WTC11 (cell line): ENCODE measurements around the gene FAM53B. TPM values are rescaled to one million over a fixed set of nuclear protein-coding genes. Genes with fewer than 3 reads are reported as not detected.

Experiments used
- ATAC-seq: fragments of 200-7000 bp; cut with Tn5 transposase; 2 replicates; pipeline ENCODE4 v1.10.0; 2021; ENCODE audit warnings: mild to moderate bottlenecking, moderate library complexity
- CTCF ChIA-PET: fragments of 300-600 bp; sonication (Branson Sonifier 250); formaldehyde crosslinking; loops from one replicate; lab custom pipeline; 2021; ENCODE audit warnings: antibody characterized with exemption; lab: Charles Lee
- POLR2A ChIA-PET: fragments of 350-600 bp; sonication (Branson Sonifier 250); formaldehyde crosslinking; loops from one replicate; lab custom pipeline; 2021; ENCODE audit warnings: antibody characterized with exemption; lab: Charles Lee
- DNase-seq: peaks from one replicate; pipeline ENCODE4 v3.0.0; 2021; ENCODE audit warnings: low spot score
- H3K27ac Mint-ChIP-seq: 2 replicates; pipeline ENCODE4 v1.8.0; 2021; ENCODE audit warnings: mixed read lengths
- H3K27me3 Mint-ChIP-seq: 2 replicates; pipeline ENCODE4 v1.8.0; 2021; ENCODE audit warnings: low read depth, mild to moderate bottlenecking, moderate library complexity, mixed read lengths
- H3K36me3 Mint-ChIP-seq: 2 replicates; pipeline ENCODE4 v1.8.0; 2021; ENCODE audit warnings: mixed read lengths
- H3K4me1 Mint-ChIP-seq: 2 replicates; pipeline ENCODE4 v1.8.0; 2022; ENCODE audit warnings: mixed read lengths
- H3K4me3 Mint-ChIP-seq: 2 replicates; pipeline ENCODE4 v1.8.0; 2021; ENCODE audit warnings: mild to moderate bottlenecking, moderate library complexity, mixed read lengths
- H3K9me3 Mint-ChIP-seq: 2 replicates; pipeline ENCODE4 v1.8.0; 2021; ENCODE audit warnings: mixed read lengths
- CBFB ChIP-seq: sonication (generic); formaldehyde crosslinking; IDR thresholded peaks from 2 replicates; pipeline ENCODE4 v1.8.1; 2022; ENCODE audit warnings: mild to moderate bottlenecking, low read depth, missing genetic modification reagents
- ELF4 ChIP-seq: sonication (generic); formaldehyde crosslinking; IDR thresholded peaks from 2 replicates; pipeline ENCODE4 v1.8.1; 2022; ENCODE audit warnings: low read depth, mild to moderate bottlenecking, moderate library complexity, missing genetic modification reagents
- EMX1 ChIP-seq: fragments of 250-450 bp; sonication (Bioruptor Pico); IDR thresholded peaks from 2 replicates; pipeline ENCODE4 v1.8.0; 2021; ENCODE audit warnings: mild to moderate bottlenecking
- FOXK1 ChIP-seq: sonication (generic); formaldehyde crosslinking; IDR thresholded peaks from 2 replicates; pipeline ENCODE4 v1.8.0; 2022; ENCODE audit warnings: mild to moderate bottlenecking, moderate library complexity, missing genetic modification reagents
- GRHL2 ChIP-seq: fragments of 250-450 bp; sonication (Bioruptor Pico); IDR thresholded peaks from 2 replicates; pipeline ENCODE4 v1.8.0; 2022; ENCODE audit warnings: mild to moderate bottlenecking, moderate library complexity; ENCODE audit not compliant: insufficient replicate concordance, severe bottlenecking
- HMGA2 ChIP-seq: fragments of 250-450 bp; sonication (Bioruptor Pico); IDR thresholded peaks from 2 replicates; pipeline ENCODE4 v1.4.0; 2021; ENCODE audit warnings: mild to moderate bottlenecking, moderate library complexity
- JUN ChIP-seq: sonication (generic); formaldehyde crosslinking; IDR thresholded peaks from 2 replicates; pipeline ENCODE4 v1.8.0; 2023; ENCODE audit warnings: mild to moderate bottlenecking, missing genetic modification reagents
- MXD4 ChIP-seq: fragments of 250-450 bp; sonication (Bioruptor Pico); IDR thresholded peaks from 2 replicates; pipeline ENCODE4 v1.8.0; 2021; ENCODE audit warnings: mild to moderate bottlenecking, moderate library complexity, borderline replicate concordance
- NR2C2 ChIP-seq: sonication (generic); formaldehyde crosslinking; IDR thresholded peaks from 2 replicates; pipeline ENCODE4 v1.8.0; 2022; ENCODE audit warnings: mild to moderate bottlenecking, missing genetic modification reagents
- OVOL2 ChIP-seq: fragments of 250-450 bp; sonication (Bioruptor Pico); IDR thresholded peaks from 2 replicates; pipeline ENCODE4 v1.9.0; 2021; ENCODE audit warnings: mild to moderate bottlenecking, borderline replicate concordance
- RELA ChIP-seq: sonication (generic); formaldehyde crosslinking; IDR thresholded peaks from 2 replicates; pipeline ENCODE4 v1.8.1; 2022; ENCODE audit warnings: missing genetic modification reagents, mild to moderate bottlenecking, borderline replicate concordance
- ZBTB21 ChIP-seq: sonication (generic); formaldehyde crosslinking; IDR thresholded peaks from 2 replicates; pipeline ENCODE4 v1.8.1; 2023; ENCODE audit warnings: mild to moderate bottlenecking, missing genetic modification reagents, borderline replicate concordance
- ZNF219 ChIP-seq: sonication (generic); formaldehyde crosslinking; IDR thresholded peaks from 2 replicates; pipeline ENCODE4 v1.8.0; 2023; ENCODE audit warnings: missing genetic modification reagents, mild to moderate bottlenecking, borderline replicate concordance
- total RNA-seq: library from RNA; stranded (reverse); gene quantifications from 3 replicates; pipeline ENCODE4 v1.2.3, GENCODE V29; 2021
- TF ChIP-seq, protein P1 (sequence below): sonication (generic); formaldehyde crosslinking; IDR thresholded peaks from 2 replicates; pipeline ENCODE4 v1.8.1; 2023; ENCODE audit warnings: mild to moderate bottlenecking, missing genetic modification reagents, moderate library complexity
- TF ChIP-seq, protein P2 (sequence below): sonication (generic); formaldehyde crosslinking; conservative IDR thresholded peaks from 2 replicates; pipeline ENCODE4 v1.8.1; 2023; ENCODE audit warnings: mild to moderate bottlenecking, low read depth, missing genetic modification reagents, moderate library complexity
- TF ChIP-seq, protein P3 (sequence below): sonication (generic); formaldehyde crosslinking; IDR thresholded peaks from 2 replicates; pipeline ENCODE4 v1.8.0; 2022; ENCODE audit warnings: mild to moderate bottlenecking, missing genetic modification reagents
- TF ChIP-seq, protein P4 (sequence below): sonication (generic); formaldehyde crosslinking; IDR thresholded peaks from 2 replicates; pipeline ENCODE4 v1.8.1; 2023; ENCODE audit warnings: mild to moderate bottlenecking, moderate library complexity, missing genetic modification reagents
- TF ChIP-seq, protein P5 (sequence below): sonication (generic); formaldehyde crosslinking; IDR thresholded peaks from 2 replicates; pipeline ENCODE4 v1.8.1; 2023; ENCODE audit warnings: mild to moderate bottlenecking, missing genetic modification reagents, moderate library complexity

Gene FAM53B
- total RNA-seq, 1 experiment from 2014 or later, result 21.3 TPM

DNA sequence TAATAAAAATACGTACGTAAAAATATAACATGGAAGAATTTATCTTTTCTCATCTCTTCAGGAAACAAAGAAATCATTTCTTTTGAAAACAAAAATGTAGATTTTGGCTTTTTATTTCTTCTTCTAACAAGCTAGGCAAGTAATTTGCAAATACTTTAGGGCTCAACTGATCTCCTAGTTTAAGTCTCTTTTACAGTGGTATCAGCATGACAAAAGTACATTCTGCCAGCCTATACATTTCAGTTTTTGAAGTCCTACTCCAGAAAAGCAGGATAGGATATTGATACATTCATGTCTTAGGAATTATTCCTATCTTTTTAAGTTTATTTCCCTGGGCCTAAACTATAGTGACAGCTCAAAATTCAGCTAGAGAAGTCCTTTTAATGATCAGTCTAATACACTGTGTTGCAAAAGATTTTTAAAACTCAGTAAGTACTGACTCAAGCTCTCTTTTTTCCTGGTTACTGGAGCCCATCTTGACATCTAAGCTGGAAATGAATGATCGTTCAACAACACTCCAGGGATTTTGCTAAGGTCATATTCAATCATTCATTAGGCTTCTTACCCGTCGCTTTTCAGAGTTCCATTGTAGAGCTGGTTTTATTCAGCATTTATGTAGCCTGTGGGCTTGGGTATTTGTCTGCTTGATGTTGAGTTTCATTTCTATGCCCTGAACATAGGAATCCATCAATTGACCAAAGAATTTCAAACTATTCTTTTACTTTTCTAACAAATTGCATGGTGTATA lies 12.2 kb upstream of the FAM53B start:
- CTCF ChIA-PET, result interaction anchor here (1.1 to 3.6 kb wide), 6 partner anchors 11 to 227 kb away, joined by 3 to 14 read pairs (median 4); no protein-coding TSS in a partner anchor
- H3K36me3 Mint-ChIP-seq, result peaks cover 31% of the 10 kb centered on the region
- H3K4me1 Mint-ChIP-seq, result peaks cover 35% of the 10 kb centered on the region
- H3K9me3 Mint-ChIP-seq, result no peaks in the 10 kb centered on the region
- no peak for TF ChIP-seq OVOL2 (CRISPR knock-in tag)
- no peak for TF ChIP-seq MXD4
- TF ChIP-seq GRHL2 (CRISPR knock-in tag), result no peak
- TF ChIP-seq FOXK1 (CRISPR knock-in tag), result no peak
- no peaks in the 10 kb centered on the region for H3K27me3 Mint-ChIP-seq
- ATAC-seq (peak; percentile 32; the same call in 1 of the 2 replicates), DNase-seq (no peak)
- peak overlapping the region; percentile 29; the same call in 1 of the 2 replicates for H3K27ac Mint-ChIP-seq
- POLR2A ChIA-PET, result interaction anchor here (0.9 kb wide), 1 partner anchor 161 kb away, joined by 3 read pairs; no protein-coding TSS in a partner anchor
- H3K4me3 Mint-ChIP-seq, result peak overlapping the region; percentile 3; the same call in 1 of the 2 replicates

DNA sequence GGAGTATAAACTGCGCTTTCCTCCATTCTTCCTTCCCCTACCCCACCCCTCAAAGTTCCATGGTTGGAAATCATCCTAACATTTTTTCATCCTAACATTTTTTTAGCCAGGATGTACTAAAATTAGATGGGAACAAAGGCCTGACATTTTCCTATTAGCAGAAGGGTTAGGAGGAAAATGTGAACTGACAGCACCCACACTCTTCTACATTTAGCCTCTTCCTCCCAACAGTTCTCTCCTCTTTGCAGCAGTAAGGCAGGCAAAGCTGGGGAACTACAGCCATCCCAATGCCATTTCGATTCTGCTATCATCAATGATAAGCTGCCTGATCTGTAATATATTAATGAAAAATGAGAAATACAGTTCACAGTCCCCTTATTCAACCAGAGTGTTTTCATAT lies 11.4 kb upstream of the FAM53B start:
- H3K36me3 Mint-ChIP-seq, result peaks cover 29% of the 10 kb centered on the region
- no peak for ATAC-seq
- H3K4me3 Mint-ChIP-seq, result no peak overlapping the region
- no peaks in the 10 kb centered on the region for H3K9me3 Mint-ChIP-seq
- ChIA-PET POLR2A (no interaction called here), CTCF (interaction anchor here (1.4 to 3.6 kb wide), 2 partner anchors 15 to 36 kb away, joined by 3 to 14 read pairs; partner anchors contain the start of gene EEF1AKMT2)
- no peak for DNase-seq
- H3K27ac Mint-ChIP-seq, result no peak overlapping the region
- H3K27me3 Mint-ChIP-seq, result no peaks in the 10 kb centered on the region
- no peak for TF ChIP-seq JUN
- TF ChIP-seq NR2C2 (CRISPR knock-in tag), result no peak
- no peak for TF ChIP-seq ZBTB21 (CRISPR knock-in tag)
- TF ChIP-seq RELA (CRISPR knock-in tag), result no peak
- TF ChIP-seq ELF4, result no peak
- TF ChIP-seq OVOL2 (CRISPR knock-in tag), result no peak
- TF ChIP-seq, protein P1, sequence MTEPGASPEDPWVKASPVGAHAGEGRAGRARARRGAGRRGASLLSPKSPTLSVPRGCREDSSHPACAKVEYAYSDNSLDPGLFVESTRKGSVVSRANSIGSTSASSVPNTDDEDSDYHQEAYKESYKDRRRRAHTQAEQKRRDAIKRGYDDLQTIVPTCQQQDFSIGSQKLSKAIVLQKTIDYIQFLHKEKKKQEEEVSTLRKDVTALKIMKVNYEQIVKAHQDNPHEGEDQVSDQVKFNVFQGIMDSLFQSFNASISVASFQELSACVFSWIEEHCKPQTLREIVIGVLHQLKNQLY (CRISPR knock-in tag), result no peak
- no peak for TF ChIP-seq CBFB (CRISPR knock-in tag)
- TF ChIP-seq, protein P2, sequence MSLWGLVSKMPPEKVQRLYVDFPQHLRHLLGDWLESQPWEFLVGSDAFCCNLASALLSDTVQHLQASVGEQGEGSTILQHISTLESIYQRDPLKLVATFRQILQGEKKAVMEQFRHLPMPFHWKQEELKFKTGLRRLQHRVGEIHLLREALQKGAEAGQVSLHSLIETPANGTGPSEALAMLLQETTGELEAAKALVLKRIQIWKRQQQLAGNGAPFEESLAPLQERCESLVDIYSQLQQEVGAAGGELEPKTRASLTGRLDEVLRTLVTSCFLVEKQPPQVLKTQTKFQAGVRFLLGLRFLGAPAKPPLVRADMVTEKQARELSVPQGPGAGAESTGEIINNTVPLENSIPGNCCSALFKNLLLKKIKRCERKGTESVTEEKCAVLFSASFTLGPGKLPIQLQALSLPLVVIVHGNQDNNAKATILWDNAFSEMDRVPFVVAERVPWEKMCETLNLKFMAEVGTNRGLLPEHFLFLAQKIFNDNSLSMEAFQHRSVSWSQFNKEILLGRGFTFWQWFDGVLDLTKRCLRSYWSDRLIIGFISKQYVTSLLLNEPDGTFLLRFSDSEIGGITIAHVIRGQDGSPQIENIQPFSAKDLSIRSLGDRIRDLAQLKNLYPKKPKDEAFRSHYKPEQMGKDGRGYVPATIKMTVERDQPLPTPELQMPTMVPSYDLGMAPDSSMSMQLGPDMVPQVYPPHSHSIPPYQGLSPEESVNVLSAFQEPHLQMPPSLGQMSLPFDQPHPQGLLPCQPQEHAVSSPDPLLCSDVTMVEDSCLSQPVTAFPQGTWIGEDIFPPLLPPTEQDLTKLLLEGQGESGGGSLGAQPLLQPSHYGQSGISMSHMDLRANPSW (CRISPR knock-in tag), result no peak
- peaks cover 35% of the 10 kb centered on the region for H3K4me1 Mint-ChIP-seq

DNA sequence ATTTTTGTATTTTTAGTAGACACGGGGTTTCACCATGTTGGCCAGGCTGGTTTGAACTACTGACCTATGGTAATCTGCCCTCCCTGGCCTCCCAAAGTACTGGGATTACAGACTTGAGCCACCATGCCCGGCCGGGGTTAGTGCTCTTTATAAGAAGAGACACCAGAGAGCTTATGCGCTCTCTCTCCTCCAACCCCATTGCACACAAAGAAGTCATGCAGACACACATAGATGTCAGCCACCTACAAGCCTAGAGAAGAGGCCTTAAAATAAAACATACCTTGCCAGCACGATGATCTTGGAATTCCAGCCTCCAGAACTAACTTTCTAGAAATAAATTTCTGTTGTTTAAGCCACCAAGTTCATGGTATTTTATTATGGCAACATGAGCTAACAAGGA lies 10.0 kb upstream of the FAM53B start:
- 0 out of 2 replicates have a peak overlapping the region, but pooled peaks have one; percentile 78 for H3K27ac Mint-ChIP-seq
- POLR2A ChIA-PET, result no interaction called here

DNA sequence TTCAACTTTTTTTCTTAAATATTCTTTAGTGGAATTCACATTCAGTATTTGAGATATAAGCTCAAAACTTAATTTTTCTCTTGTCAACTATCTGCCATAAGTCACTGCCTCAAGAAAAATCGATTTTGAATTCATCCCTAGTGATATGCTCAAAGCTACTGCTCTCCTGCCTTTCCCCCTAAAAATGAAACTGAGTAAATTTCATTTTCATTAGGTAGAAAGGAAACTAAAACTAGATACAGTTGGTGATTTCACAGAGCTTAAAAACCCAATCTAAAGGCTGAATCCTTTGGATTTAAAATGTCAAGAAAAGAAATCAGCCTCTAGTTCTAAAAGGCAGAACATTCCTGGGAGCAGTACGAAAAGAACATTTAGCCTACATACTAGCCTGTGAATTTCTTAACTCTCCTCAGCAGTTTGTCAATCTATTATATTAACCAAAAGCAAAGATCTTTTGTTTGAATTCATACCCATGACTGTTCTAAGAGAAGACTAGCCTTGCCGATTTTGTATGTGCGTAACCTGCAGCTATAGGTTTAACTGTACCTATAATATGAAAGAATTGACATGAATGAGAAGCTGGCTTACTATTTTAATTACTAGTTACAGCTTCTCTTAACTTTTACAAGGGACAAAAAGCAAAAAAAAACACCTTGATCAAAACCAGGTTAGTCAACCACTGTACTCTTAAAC lies 4.9 kb upstream of the FAM53B start:
- Mint-ChIP-seq H3K4me1 (peaks cover 11% of the 10 kb centered on the region), H3K27ac (no peak overlapping the region), H3K36me3 (peaks cover 17% of the 10 kb centered on the region)
- no peak for ATAC-seq
- CTCF ChIA-PET, result interaction anchor here (1.2 to 1.9 kb wide), 4 partner anchors 8 to 42 kb away, joined by 3 to 4 read pairs (median 4); partner anchors contain the start of gene EEF1AKMT2
- TF ChIP-seq, protein P3, sequence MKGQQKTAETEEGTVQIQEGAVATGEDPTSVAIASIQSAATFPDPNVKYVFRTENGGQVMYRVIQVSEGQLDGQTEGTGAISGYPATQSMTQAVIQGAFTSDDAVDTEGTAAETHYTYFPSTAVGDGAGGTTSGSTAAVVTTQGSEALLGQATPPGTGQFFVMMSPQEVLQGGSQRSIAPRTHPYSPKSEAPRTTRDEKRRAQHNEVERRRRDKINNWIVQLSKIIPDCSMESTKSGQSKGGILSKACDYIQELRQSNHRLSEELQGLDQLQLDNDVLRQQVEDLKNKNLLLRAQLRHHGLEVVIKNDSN (CRISPR knock-in tag), result no peak
- TF ChIP-seq, protein P4, sequence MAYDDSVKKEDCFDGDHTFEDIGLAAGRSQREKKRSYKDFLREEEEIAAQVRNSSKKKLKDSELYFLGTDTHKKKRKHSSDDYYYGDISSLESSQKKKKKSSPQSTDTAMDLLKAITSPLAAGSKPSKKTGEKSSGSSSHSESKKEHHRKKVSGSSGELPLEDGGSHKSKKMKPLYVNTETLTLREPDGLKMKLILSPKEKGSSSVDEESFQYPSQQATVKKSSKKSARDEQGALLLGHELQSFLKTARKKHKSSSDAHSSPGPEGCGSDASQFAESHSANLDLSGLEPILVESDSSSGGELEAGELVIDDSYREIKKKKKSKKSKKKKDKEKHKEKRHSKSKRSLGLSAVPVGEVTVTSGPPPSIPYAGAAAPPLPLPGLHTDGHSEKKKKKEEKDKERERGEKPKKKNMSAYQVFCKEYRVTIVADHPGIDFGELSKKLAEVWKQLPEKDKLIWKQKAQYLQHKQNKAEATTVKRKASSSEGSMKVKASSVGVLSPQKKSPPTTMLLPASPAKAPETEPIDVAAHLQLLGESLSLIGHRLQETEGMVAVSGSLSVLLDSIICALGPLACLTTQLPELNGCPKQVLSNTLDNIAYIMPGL (CRISPR knock-in tag), result no peak
- TF ChIP-seq, protein P5, sequence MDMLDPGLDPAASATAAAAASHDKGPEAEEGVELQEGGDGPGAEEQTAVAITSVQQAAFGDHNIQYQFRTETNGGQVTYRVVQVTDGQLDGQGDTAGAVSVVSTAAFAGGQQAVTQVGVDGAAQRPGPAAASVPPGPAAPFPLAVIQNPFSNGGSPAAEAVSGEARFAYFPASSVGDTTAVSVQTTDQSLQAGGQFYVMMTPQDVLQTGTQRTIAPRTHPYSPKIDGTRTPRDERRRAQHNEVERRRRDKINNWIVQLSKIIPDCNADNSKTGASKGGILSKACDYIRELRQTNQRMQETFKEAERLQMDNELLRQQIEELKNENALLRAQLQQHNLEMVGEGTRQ (CRISPR knock-in tag), result no peak
- TF ChIP-seq EMX1 (CRISPR knock-in tag) (no peak), ZNF219 (CRISPR knock-in tag) (no peak)
- TF ChIP-seq, all 79 proteins: peak for 0
- Mint-ChIP-seq H3K9me3 (no peaks in the 10 kb centered on the region), H3K4me3 (no peak overlapping the region), H3K27me3 (no peaks in the 10 kb centered on the region)
- DNase-seq, result no peak
- POLR2A ChIA-PET, result no interaction called here

More for the DNA sequence above, 10.0 kb upstream of the FAM53B start:
- ATAC-seq (no peak), DNase-seq (no peak)
- peaks cover 19% of the 10 kb centered on the region for H3K36me3 Mint-ChIP-seq
- H3K27me3 Mint-ChIP-seq, result no peaks in the 10 kb centered on the region
- H3K9me3 Mint-ChIP-seq, result no peaks in the 10 kb centered on the region
- peaks cover 34% of the 10 kb centered on the region for H3K4me1 Mint-ChIP-seq
- H3K4me3 Mint-ChIP-seq, result no peak overlapping the region
- CTCF ChIA-PET, result interaction anchor here (1.4 to 3.6 kb wide), 2 partner anchors 13 to 37 kb away, joined by 3 to 14 read pairs; partner anchors contain the start of gene EEF1AKMT2
- no peak for TF ChIP-seq FOXK1 (CRISPR knock-in tag)
- TF ChIP-seq HMGA2 (CRISPR knock-in tag), result no peak
